NCI-H2107 treated with DMSO at 0.1 percent for 48 hours (cell line): ENCODE results near the gene A3GALT2.
"Not testable (repeated sequence)": the region's sequence is repeated elsewhere in the genome, so short reads cannot be mapped to it uniquely, and the experiment has no call there.

ENCODE experiments used
- DNase-seq: peaks from one replicate; lab custom pipeline; 2025; ENCODE audit not compliant: unreplicated experiment; lab: John Stamatoyannopoulos, UW

Gene A3GALT2

GRCh38 chr1:33294071-33295010, 26.6 kb downstream of the A3GALT2 start:
- DNase-seq: no peak

- no peak for DNase-seq
Observed at GRCh38 chr1:33292726-33293340, 28.1 kb downstream of the A3GALT2 start.

GRCh38 chr1:33290615-33291014, 30.3 kb downstream of the A3GALT2 start:
- not testable (repeated sequence) for DNase-seq

GRCh38 chr1:33289858-33290154, 31.1 kb downstream of the A3GALT2 start:
- no peak for DNase-seq

GRCh38 chr1:33288976-33289857, 31.7 kb downstream of the A3GALT2 start:
- no peak for DNase-seq

GRCh38 chr1:33287317-33287716, 33.6 kb downstream of the A3GALT2 start:
- DNase-seq: no peak

GRCh38 chr1:33286451-33287185, 34.3 kb downstream of the A3GALT2 start:
- DNase-seq: no peak

GRCh38 chr1:33284049-33284448, 36.8 kb downstream of the A3GALT2 start:
- no peak for DNase-seq

- DNase-seq: no peak
Observed at GRCh38 chr1:33282791-33283190, 38.1 kb downstream of the A3GALT2 start.

- no peak for DNase-seq
Observed at GRCh38 chr1:33281554-33282303, 39.2 kb downstream of the A3GALT2 start.

- DNase-seq: no peak
Observed at GRCh38 chr1:33280091-33280661, 40.7 kb downstream of the A3GALT2 start.

- no peak for DNase-seq
Observed at GRCh38 chr1:33277488-33278084, 43.3 kb downstream of the A3GALT2 start.

GRCh38 chr1:33276573-33277298, 44.2 kb downstream of the A3GALT2 start:
- DNase-seq: no peak

GRCh38 chr1:33275706-33276572, 45.0 kb downstream of the A3GALT2 start:
- DNase-seq: no peak

- DNase-seq: no peak
Observed at GRCh38 chr1:33275195-33275594, 45.7 kb downstream of the A3GALT2 start.

- no peak for DNase-seq
Observed at GRCh38 chr1:33274446-33274845, 46.5 kb downstream of the A3GALT2 start.

GRCh38 chr1:33273961-33274371, 46.9 kb downstream of the A3GALT2 start:
- no peak for DNase-seq

GRCh38 chr1:33273406-33273805, 47.5 kb downstream of the A3GALT2 start:
- no peak for DNase-seq
